ENCODE results near the gene TPM4.

Gene TPM4

DNA sequence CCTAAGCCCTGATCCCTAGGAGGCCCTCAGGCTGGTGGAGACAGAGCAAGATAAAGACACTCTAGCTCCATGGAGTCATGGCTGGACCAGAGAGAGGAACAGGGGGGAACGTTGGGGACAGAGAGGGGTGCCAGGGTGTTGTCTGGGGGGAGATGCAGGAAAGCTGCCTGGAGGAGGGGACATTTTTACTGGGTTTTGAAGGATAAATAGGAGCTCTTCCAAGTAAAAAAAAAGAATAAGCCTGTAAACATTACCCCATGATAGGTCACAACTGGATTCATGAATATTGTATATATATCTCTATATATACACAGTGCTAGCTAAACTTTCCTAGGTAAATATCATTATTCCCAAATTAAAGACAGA is 67.9 kb downstream of the TPM4 start:
- H3K9me3 ChIP-seq (ENCODE audit: control insufficient read depth, insufficient read depth, low read length), result no peaks in the 10 kb centered on the region
- H3K36me3 ChIP-seq (ENCODE audit: control insufficient read depth, low read length), result peaks cover 42% of the 10 kb centered on the region
- no peaks in the 10 kb centered on the region for H3K27me3 ChIP-seq (ENCODE audit: control insufficient read depth, low read length)
- H3F3A ChIP-seq (ENCODE audit: control insufficient read depth, insufficient read depth), result peaks cover 27% of the 10 kb centered on the region
- H3K4me2 ChIP-seq (ENCODE audit: low read length), result peak overlapping the region; percentile 93
- peak overlapping the region; percentile 94 for H3K4me3 ChIP-seq (ENCODE audit: low read length)
- peaks cover 83% of the 10 kb centered on the region for H3K4me1 ChIP-seq (ENCODE audit: control insufficient read depth, low read length)
- H3K9me2 ChIP-seq (replicated peaks; ENCODE audit: control insufficient read depth, low read length), result no peaks in the 10 kb centered on the region
- peaks cover 57% of the 10 kb centered on the region for H3K79me2 ChIP-seq (ENCODE audit: control insufficient read depth, low read length)
- 0 out of 2 replicates have a peak, but pooled peaks cover 5% of the 10 kb centered on the region for H4K20me1 ChIP-seq (ENCODE audit: control insufficient read depth, insufficient read depth, low read depth, low read length)
- peak overlapping the region; percentile 95 for H3K27ac ChIP-seq (ENCODE audit: low read depth, low read length)
- no peak for TF ChIP-seq EZH2phosphoT487 (IDR thresholded peaks at IDR 0.05; ENCODE audit: borderline replicate concordance, low read length)
- TF ChIP-seq, protein P1, sequence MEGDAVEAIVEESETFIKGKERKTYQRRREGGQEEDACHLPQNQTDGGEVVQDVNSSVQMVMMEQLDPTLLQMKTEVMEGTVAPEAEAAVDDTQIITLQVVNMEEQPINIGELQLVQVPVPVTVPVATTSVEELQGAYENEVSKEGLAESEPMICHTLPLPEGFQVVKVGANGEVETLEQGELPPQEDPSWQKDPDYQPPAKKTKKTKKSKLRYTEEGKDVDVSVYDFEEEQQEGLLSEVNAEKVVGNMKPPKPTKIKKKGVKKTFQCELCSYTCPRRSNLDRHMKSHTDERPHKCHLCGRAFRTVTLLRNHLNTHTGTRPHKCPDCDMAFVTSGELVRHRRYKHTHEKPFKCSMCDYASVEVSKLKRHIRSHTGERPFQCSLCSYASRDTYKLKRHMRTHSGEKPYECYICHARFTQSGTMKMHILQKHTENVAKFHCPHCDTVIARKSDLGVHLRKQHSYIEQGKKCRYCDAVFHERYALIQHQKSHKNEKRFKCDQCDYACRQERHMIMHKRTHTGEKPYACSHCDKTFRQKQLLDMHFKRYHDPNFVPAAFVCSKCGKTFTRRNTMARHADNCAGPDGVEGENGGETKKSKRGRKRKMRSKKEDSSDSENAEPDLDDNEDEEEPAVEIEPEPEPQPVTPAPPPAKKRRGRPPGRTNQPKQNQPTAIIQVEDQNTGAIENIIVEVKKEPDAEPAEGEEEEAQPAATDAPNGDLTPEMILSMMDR (IDR thresholded peaks at IDR 0.05; ENCODE audit: low read depth, low read length, poor library complexity, severe bottlenecking), result no peak

DNA sequence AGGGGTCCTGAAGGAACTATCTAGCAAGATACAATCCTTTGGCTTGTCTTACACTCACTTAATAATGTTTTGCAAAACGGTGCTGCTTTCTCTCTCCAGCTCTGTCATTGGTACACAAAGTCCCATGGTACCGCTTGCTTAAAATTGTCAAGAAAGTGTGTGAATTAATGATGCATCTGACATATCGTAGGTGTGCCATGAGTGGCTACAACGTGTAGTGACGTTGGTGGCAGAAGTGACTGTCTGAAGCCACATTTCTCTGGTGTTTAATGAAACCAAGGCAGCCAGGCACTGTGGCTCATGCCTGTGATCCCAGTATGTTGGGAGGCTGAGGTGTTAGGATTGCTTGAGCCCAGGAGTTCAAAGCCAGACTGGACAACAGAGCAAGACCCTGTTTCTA is 69.8 kb downstream of the TPM4 start:
- peaks cover 61% of the 10 kb centered on the region for H3K36me3 ChIP-seq (ENCODE audit: control insufficient read depth, low read length)
- H3K9me2 ChIP-seq (replicated peaks; ENCODE audit: control insufficient read depth, low read length), result no peaks in the 10 kb centered on the region
- H3K4me3 ChIP-seq (ENCODE audit: low read length), result peak overlapping the region; percentile 94
- H3F3A ChIP-seq (ENCODE audit: control insufficient read depth, insufficient read depth), result peaks cover 35% of the 10 kb centered on the region
- peaks cover 83% of the 10 kb centered on the region for H3K4me1 ChIP-seq (ENCODE audit: control insufficient read depth, low read length)
- no peaks in the 10 kb centered on the region for H3K9me3 ChIP-seq (ENCODE audit: control insufficient read depth, insufficient read depth, low read length)
- TF ChIP-seq, protein P1 (IDR thresholded peaks at IDR 0.05; ENCODE audit: low read depth, low read length, poor library complexity, severe bottlenecking), result no peak
- no peak for TF ChIP-seq EZH2phosphoT487 (IDR thresholded peaks at IDR 0.05; ENCODE audit: borderline replicate concordance, low read length)
- H3K4me2 ChIP-seq (ENCODE audit: low read length), result peak overlapping the region; percentile 93
- peak overlapping the region; percentile 95 for H3K27ac ChIP-seq (ENCODE audit: low read depth, low read length)
- H3K79me2 ChIP-seq (ENCODE audit: control insufficient read depth, low read length), result peaks cover 74% of the 10 kb centered on the region
- 0 out of 2 replicates have a peak, but pooled peaks cover 5% of the 10 kb centered on the region for H4K20me1 ChIP-seq (ENCODE audit: control insufficient read depth, insufficient read depth, low read depth, low read length)
- H3K27me3 ChIP-seq (ENCODE audit: control insufficient read depth, low read length), result no peaks in the 10 kb centered on the region

DNA sequence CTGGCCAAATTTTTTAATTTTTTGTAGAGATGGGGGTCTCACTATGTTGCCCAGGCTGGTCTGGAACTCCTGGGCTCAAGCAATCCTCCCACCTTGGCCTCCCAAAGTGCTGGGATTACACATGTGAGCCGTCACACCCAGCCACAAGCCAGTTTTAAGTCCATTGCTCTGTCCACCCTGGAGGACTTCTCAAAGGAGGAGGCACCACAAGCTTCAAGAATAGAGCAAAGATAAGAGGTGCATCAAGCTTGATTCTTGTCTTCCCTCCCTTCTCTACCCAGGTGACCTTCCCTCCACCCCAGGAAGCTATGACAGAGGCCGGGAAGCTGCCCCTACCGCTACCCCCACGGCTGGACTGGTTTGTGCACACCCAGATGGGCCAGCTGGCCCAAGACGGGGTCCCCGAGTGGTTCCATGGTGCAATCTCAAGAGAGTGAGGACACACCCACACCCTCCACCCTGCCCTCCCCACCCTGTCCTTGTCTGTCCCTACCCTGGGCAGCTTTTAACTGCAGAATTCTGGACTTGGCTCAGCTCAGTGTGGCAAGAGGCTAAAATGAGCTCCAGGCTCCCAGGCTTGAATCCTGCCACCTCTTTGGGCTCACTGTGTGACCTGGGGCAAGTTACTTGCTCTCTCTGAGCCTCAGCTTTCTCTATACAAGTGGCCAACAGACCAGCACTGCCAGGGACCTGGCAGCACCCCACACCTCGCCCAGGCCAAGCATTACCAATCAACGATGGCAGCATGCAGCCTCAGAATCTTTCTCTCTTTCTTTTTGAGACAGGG is 72.3 kb downstream of the TPM4 start:
- Histone ChIP-seq H3F3A (ENCODE audit: control insufficient read depth, insufficient read depth) (peaks cover 19% of the 10 kb centered on the region), H4K20me1 (ENCODE audit: control insufficient read depth, insufficient read depth, low read depth, low read length) (peaks cover 13% of the 10 kb centered on the region), H3K79me2 (ENCODE audit: control insufficient read depth, low read length) (peaks cover 82% of the 10 kb centered on the region), H3K27me3 (ENCODE audit: control insufficient read depth, low read length) (no peaks in the 10 kb centered on the region), H3K9me2 (replicated peaks; ENCODE audit: control insufficient read depth, low read length) (no peaks in the 10 kb centered on the region), H3K4me3 (ENCODE audit: low read length) (peak overlapping the region; percentile 37), H3K4me2 (ENCODE audit: low read length) (peak overlapping the region; percentile 93), H3K27ac (ENCODE audit: low read depth, low read length) (peak overlapping the region; percentile 93), H3K36me3 (ENCODE audit: control insufficient read depth, low read length) (peaks cover 83% of the 10 kb centered on the region), H3K9me3 (ENCODE audit: control insufficient read depth, insufficient read depth, low read length) (peaks cover 3% of the 10 kb centered on the region; the same call in 1 of the 2 replicates), H3K4me1 (ENCODE audit: control insufficient read depth, low read length) (peaks cover 71% of the 10 kb centered on the region)
- no peak for TF ChIP-seq EZH2phosphoT487 (IDR thresholded peaks at IDR 0.05; ENCODE audit: borderline replicate concordance, low read length)
- TF ChIP-seq, protein P1 (IDR thresholded peaks at IDR 0.05; ENCODE audit: low read depth, low read length, poor library complexity, severe bottlenecking), result no peak
